Measurements from ENCODE around the gene DHX16. TPM values are rescaled to one million over a fixed set of nuclear protein-coding genes. Genes with fewer than 3 reads are reported as not detected.

DHX16 gene
- total and polyA plus RNA-seq, 2 of the 4 experiments (the other 2 are of a cell fraction), result 47.9 to 48.4 TPM

DNA sequence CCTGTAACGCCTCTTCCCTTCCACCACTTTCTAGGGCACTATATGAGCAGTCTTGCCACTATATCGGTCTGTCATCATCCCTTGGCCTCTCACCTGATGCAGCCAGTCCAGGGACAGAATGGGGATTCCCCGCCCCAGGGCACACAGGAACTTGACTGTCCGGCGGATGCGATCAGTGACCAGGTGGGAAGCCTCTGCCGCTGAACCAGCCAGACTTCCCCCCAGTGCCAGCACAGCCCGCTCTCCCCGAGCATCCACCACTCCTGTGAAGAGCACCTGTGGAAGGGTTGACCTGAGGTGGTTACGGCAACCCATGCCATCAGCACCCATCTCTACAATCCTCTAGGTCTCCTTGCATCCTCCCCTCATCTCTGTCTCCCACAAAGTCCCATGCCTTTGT, 30.2 kb upstream of the DHX16 start:
- no peak overlapping the region for H2AFZ ChIP-seq (replicated peaks; ENCODE audit: low read length, poor library complexity)
- no peak overlapping the region for H3K4ac ChIP-seq (ENCODE audit: low read depth, low read length)
- dilution Hi-C loops (cut with HindIII; ENCODE audit: low sequenced_read_pairs, unreplicated experiment) (no loop called here), intact Hi-C loops (cut with micrococcal nuclease) (no loop called here), in situ Hi-C loops (cut with MboI; ENCODE audit: low sequenced_read_pairs) (no loop called here)
- H4K8ac ChIP-seq (ENCODE audit: low read depth in 2 of 2, low read length in 2 of 2), result no peak overlapping the region
- CTCF ChIA-PET, result no interaction called here
- H2BK15ac ChIP-seq (ENCODE audit: low read depth, low read length), result no peak overlapping the region
- BruUV-seq (replicated peaks), result no TSS peak
- H2AK9ac ChIP-seq (replicated peaks; ENCODE audit: low read depth, low read length, poor library complexity), result no peak overlapping the region
- no peak overlapping the region for H3K18ac ChIP-seq (ENCODE audit: low read depth, low read length)
- no peak overlapping the region for H3K27ac ChIP-seq (ENCODE audit: insufficient read depth, low read length)
- no peaks in the 10 kb centered on the region for H3K9me3 ChIP-seq (ENCODE audit: control insufficient read depth, insufficient read depth, low read length)
- no peaks in the 10 kb centered on the region for H3K27me3 ChIP-seq (ENCODE audit: control insufficient read depth, insufficient read depth, low read length)
- no peak overlapping the region for H2BK120ac ChIP-seq (ENCODE audit: low read depth, low read length)
- no peak for DNase-seq
- H3K79me1 ChIP-seq (ENCODE audit: low read depth in 1 of 2, low read length in 2 of 2), result no peaks in the 10 kb centered on the region
- TF ChIP-seq SMC3 (IDR thresholded peaks at IDR 0.05; ENCODE audit: low read depth, low read length) (no peak), POLR2A (IDR thresholded peaks at IDR 0.05; ENCODE audit: low read depth, low read length) (no peak), MAZ (IDR thresholded peaks at IDR 0.05; ENCODE audit: borderline replicate concordance, low read depth, low read length) (no peak)
- WGBS, 2 experiments (ENCODE audit: extremely low coverage in 2 of 2, insufficient read length in 1 of 2), result 100% methylated on average over 3 of the region's 10 CpGs; no CpG with 5 or more reads in 1 of the 2 experiments
- H4K91ac ChIP-seq (ENCODE audit: insufficient read depth, low read depth, low read length), result no peak overlapping the region
- H4K5ac ChIP-seq (ENCODE audit: low read depth, low read length), result no peak overlapping the region
- no peaks in the 10 kb centered on the region for H3K4me1 ChIP-seq (ENCODE audit: control insufficient read depth, insufficient read depth, low read length)
- H2AK5ac ChIP-seq (ENCODE audit: low read depth, low read length), result no peak overlapping the region
- no peak overlapping the region for H2BK20ac ChIP-seq (ENCODE audit: low read depth, low read length)
- H3K9me1 ChIP-seq (ENCODE audit: insufficient read depth, low read length), result no peaks in the 10 kb centered on the region; the same call in 1 of the 2 replicates
- no peak overlapping the region for H3K23ac ChIP-seq (ENCODE audit: low read depth, low read length)
- peaks cover 35% of the 10 kb centered on the region for H3K36me3 ChIP-seq (ENCODE audit: control insufficient read depth, insufficient read depth, low read length)
- ATAC-seq (ENCODE audit: low read depth), result no peak
- no peak overlapping the region for H3K9ac ChIP-seq (ENCODE audit: low read depth, low read length)
- no peak overlapping the region for H3K14ac ChIP-seq (replicated peaks; ENCODE audit: low read depth, low read length)
- no peak overlapping the region for H3K4me3 ChIP-seq (ENCODE audit: insufficient read depth, low read depth, low read length)
- no peak overlapping the region for H2BK5ac ChIP-seq (ENCODE audit: low read depth, low read length, poor library complexity, severe bottlenecking)
- no peaks in the 10 kb centered on the region for H4K20me1 ChIP-seq (ENCODE audit: insufficient read depth, low read length)
- H3K4me2 ChIP-seq (ENCODE audit: low read depth, low read length), result no peak overlapping the region
- POLR2A ChIA-PET (ENCODE audit: unreplicated experiment), result no interaction called here
- no peak overlapping the region for H3K56ac ChIP-seq (ENCODE audit: extremely low read depth, insufficient read depth, low read length)

Measured in IMR-90 (cell line).